Transverse colon (tissue), 4 donors: Measurements from ENCODE around the gene PRADC1. TPM values are rescaled to one million over a fixed set of nuclear protein-coding genes. Genes with fewer than 3 reads are reported as not detected.

Source experiments
- DNase-seq: peaks from one replicate; pipeline ENCODE4 v3.0.0-alpha.2; 2019
- H3K27ac ChIP-seq, 4 donors: fragments of 200-600 bp; sonication (generic); 2 replicates each; pipeline ENCODE4 v1.5.1; 2016 to 2018; ENCODE audit warnings: inconsistent platforms in 4 of 4
- H3K27me3 ChIP-seq: fragments of 200-600 bp; sonication (generic); 2 replicates; pipeline ENCODE4 v1.5.1; 2017; ENCODE audit warnings: inconsistent platforms
- H3K36me3 ChIP-seq, 4 donors: fragments of 200-600 bp; sonication (generic); 2 replicates each; pipeline ENCODE4 v1.5.1; 2017 to 2019; ENCODE audit warnings: inconsistent platforms in 4 of 4
- H3K4me1 ChIP-seq, 4 donors: fragments of 200-600 bp; sonication (generic); 2 replicates each; pipeline ENCODE4 v1.5.1; 2017 to 2020; ENCODE audit warnings: inconsistent platforms in 4 of 4
- H3K4me3 ChIP-seq, 4 donors: fragments of 200-600 bp; sonication (generic); 1 replicate in 1 of 4; 2 replicates in 3 of 4; pipeline versions ENCODE4 v1.5.1 to v1.6.1; 2017 to 2019; ENCODE audit warnings: inconsistent platforms in 4 of 4
- H3K9me3 ChIP-seq, 2 donors: fragments of 200-600 bp; sonication (generic); 2 replicates each; pipeline ENCODE4 v1.5.1; 2017 to 2019; ENCODE audit warnings: inconsistent platforms in 2 of 2
- EP300 ChIP-seq: sonication (generic); formaldehyde crosslinking; IDR thresholded peaks from one replicate; pipeline ENCODE4 v1.6.1; 2017; ENCODE audit warnings: antibody characterized with exemption, low read depth
- POLR2A ChIP-seq: fragments of 450-650 bp; IDR thresholded peaks from one replicate; pipeline ENCODE4 v1.6.1; 2016; ENCODE audit warnings: antibody characterized with exemption, mild to moderate bottlenecking, moderate library complexity
- POLR2AphosphoS5 ChIP-seq, 3 donors: sonication (generic); formaldehyde crosslinking; IDR thresholded peaks; one replicate each; pipeline ENCODE4 v1.6.1; 2016; ENCODE audit warnings: antibody characterized with exemption in 3 of 3
- WGBS, 2 donors: methylation state at CpG; one replicate each; pipeline ENCODE4 v1.1.5; 2018; ENCODE audit warnings: low coverage in 1 of 2; 5-methylcytosine and 5-hydroxymethylcytosine counted together
- in situ Hi-C, 4 donors: fragments of 200-750 bp; cut with MboI; loops; one replicate each; pipeline versions ENCODE4 v1.15.0 to v1.15.1; 2017; ENCODE audit warnings: low sequenced_read_pairs in 3 of 4, low pct_ligation_motif_present in 1 of 4, low pct_unique_long_range_greater_than_20kb in 1 of 4
- intact Hi-C: fragments of 100-400 bp; cut with DNase I; formaldehyde crosslinking; loops from one replicate; pipeline ENCODE4 v1.15.1; 2023; ENCODE audit warnings: low total_unique reads
- total RNA-seq, 4 donors: library from RNA; depleted of rRNA; stranded (reverse); fragments of >200 nt; gene quantifications; one replicate each; pipeline ENCODE4 v1.1.0, GENCODE V29; 2016
- TF ChIP-seq, protein P1 (sequence below), 5 experiments: fragments of 200-600 bp in 3 of 5; fragments of 450-650 bp in 2 of 5; sonication (generic) in 3 of 5; IDR thresholded peaks; 1 replicate in 2 of 5; 2 replicates in 3 of 5; pipeline ENCODE4 v1.5.1; 2016 to 2017; ENCODE audit warnings: antibody characterized with exemption in 5 of 5, inconsistent platforms in 3 of 5, mild to moderate bottlenecking in 2 of 5, moderate library complexity in 1 of 5

The PRADC1 gene
- total RNA-seq, 4 donors from 2014 or later: 44.3 to 77.1 (median 61.8) TPM

DNA sequence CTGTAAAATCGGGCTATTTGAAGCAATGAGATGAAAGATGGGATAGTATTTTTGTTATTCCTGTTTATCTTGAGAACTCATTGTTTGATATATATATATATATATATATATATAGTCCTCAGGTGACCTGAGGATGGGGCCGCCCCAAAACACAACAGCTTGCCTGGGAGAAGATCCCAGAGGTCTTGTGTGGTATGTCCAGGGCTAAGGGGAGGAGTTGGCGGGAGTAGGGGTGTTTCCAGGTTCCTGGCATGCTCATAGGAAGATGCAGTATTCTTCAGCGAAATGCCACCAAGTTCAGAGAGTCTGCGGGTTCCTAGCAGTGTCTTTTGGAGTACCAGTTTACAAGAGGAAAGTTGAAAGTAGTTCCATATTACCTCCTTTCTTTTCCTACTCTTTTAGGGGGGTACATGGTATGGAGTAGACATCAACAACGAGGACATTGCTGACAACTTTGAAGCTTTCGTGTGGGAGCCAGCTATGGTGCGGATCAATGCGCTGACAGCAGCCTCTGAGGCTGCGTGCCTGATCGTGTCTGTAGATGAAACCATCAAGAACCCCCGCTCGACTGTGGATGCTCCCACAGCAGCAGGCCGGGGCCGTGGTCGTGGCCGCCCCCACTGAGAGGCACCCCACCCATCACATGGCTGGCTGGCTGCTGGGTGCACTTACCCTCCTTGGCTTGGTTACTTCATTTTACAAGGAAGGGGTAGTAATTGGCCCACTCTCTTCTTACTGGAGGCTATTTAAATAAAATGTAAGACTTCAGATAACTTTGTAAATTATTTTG is 19.4 kb upstream of the PRADC1 start:
- Histone ChIP-seq H3K27me3 (no peaks in the 10 kb centered on the region), H3K4me1 (no peaks in the 10 kb centered on the region), H3K27ac (no peak overlapping the region), H3K36me3 (peaks cover 0 to 47% (median 24%) of the 10 kb centered on the region in 4 donors), H3K9me3 (no peaks in the 10 kb centered on the region), H3K4me3 (no peak overlapping the region)
- WGBS, 2 donors: 76 to 92% methylated on average over 2 to 17 of the region's 17 CpGs
- intact Hi-C loops (no loop called here), in situ Hi-C loops (no loop called here)
- no peak for DNase-seq
- TF ChIP-seq, protein P1, sequence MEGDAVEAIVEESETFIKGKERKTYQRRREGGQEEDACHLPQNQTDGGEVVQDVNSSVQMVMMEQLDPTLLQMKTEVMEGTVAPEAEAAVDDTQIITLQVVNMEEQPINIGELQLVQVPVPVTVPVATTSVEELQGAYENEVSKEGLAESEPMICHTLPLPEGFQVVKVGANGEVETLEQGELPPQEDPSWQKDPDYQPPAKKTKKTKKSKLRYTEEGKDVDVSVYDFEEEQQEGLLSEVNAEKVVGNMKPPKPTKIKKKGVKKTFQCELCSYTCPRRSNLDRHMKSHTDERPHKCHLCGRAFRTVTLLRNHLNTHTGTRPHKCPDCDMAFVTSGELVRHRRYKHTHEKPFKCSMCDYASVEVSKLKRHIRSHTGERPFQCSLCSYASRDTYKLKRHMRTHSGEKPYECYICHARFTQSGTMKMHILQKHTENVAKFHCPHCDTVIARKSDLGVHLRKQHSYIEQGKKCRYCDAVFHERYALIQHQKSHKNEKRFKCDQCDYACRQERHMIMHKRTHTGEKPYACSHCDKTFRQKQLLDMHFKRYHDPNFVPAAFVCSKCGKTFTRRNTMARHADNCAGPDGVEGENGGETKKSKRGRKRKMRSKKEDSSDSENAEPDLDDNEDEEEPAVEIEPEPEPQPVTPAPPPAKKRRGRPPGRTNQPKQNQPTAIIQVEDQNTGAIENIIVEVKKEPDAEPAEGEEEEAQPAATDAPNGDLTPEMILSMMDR (IDR thresholded peaks at IDR 0.05): no peak
- TF ChIP-seq EP300 (no peak), POLR2A (no peak), POLR2AphosphoS5 (IDR thresholded peaks at IDR 0.05) (no peak)

DNA sequence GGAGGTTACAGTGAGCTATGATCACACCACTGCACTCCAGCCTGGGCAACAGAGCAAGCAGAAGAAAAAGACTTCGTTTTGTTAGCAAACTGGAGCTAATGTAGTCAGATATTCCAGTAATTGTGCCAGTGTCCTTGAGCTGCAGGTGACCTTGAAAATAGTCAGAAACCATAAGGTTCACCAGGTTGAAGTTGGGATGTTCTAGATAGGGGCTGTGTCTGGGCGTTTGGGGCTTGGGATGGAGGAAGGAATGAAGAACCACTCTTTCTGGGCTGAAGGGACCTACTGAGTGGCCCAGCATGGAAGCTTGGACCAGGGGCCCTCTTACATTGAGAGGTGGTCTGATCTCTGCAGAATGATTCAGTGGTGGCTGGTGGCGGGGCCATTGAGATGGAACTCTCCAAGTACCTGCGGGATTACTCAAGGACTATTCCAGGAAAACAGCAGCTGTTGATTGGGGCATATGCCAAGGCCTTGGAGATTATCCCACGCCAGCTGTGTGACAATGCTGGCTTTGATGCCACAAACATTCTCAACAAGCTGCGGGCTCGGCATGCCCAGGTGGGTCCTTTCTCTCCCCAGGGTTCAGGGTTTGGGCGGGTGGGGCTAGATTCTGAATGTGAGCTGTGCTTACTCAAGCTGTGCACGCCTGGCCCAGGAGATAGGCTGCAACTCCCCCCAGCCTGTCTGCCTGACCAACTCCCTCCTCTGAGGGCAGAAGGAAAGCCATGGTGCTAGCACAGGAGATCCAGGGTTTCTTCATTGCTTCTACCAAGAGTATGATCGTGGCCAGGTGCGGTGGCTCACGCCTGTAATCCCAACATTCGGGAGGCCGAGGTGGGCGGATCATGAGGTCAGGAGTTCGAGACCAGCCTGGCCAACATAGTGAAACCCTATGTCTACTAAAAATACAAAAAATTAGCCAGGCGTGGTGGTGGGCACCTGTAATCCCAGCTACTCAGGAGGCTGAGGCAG is 18.1 kb upstream of the PRADC1 start:
- Histone ChIP-seq H3K36me3 (peaks cover 0 to 60% (median 29%) of the 10 kb centered on the region in 4 donors), H3K27ac (no peak overlapping the region), H3K9me3 (no peaks in the 10 kb centered on the region), H3K27me3 (no peaks in the 10 kb centered on the region), H3K4me3 (no peak overlapping the region), H3K4me1 (no peaks in the 10 kb centered on the region)
- TF ChIP-seq POLR2AphosphoS5 (IDR thresholded peaks at IDR 0.05): no peak
- TF ChIP-seq POLR2A: no peak
- TF ChIP-seq, protein P1 (IDR thresholded peaks at IDR 0.05): no peak
- TF ChIP-seq EP300: no peak
- no peak for DNase-seq
- in situ Hi-C loops (no loop called here), intact Hi-C loops (no loop called here)
- 94 to 100% methylated on average over 2 to 17 of the region's 17 CpGs for WGBS, 2 donors

DNA sequence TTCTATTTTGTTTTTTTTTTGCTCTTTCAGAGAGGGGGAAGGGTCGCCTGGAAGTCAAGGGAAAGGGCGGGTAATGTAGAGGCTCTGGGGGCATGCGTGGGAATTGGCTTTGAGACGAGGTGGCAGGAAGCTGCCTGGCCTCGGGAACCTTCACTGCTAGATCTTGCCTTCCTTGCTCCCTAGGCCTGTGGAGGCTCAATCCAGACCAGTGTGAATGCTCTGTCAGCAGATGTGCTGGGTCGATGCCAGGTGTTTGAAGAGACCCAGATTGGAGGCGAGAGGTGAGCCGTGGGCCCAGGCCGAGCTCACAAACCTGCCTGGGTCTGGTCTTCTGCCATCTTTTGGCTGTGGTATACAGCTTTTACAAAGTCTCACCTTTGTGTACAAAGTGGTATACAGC is 16.6 kb upstream of the PRADC1 start:
- Histone ChIP-seq H3K27ac (no peak overlapping the region), H3K9me3 (no peaks in the 10 kb centered on the region), H3K4me3 (no peak overlapping the region), H3K36me3 (peaks cover 0 to 72% (median 37%) of the 10 kb centered on the region in 4 donors), H3K27me3 (no peaks in the 10 kb centered on the region), H3K4me1 (no peaks in the 10 kb centered on the region)
- in situ Hi-C loops (loop anchor here in 1 of 4 donors (25.0 kb wide), 1 partner anchor 488 kb away; the partner anchor contains the start of gene TPRKB), intact Hi-C loops (loop anchor here (10.0 kb wide), 1 partner anchor 135 kb away; the partner anchor contains the start of gene ALMS1)
- DNase-seq: no peak
- 69 to 87% methylated on average over 5 to 9 of the region's 9 CpGs for WGBS, 2 donors
- TF ChIP-seq POLR2A (no peak), EP300 (no peak), POLR2AphosphoS5 (IDR thresholded peaks at IDR 0.05) (no peak)
- TF ChIP-seq, protein P1 (IDR thresholded peaks at IDR 0.05): no peak

DNA sequence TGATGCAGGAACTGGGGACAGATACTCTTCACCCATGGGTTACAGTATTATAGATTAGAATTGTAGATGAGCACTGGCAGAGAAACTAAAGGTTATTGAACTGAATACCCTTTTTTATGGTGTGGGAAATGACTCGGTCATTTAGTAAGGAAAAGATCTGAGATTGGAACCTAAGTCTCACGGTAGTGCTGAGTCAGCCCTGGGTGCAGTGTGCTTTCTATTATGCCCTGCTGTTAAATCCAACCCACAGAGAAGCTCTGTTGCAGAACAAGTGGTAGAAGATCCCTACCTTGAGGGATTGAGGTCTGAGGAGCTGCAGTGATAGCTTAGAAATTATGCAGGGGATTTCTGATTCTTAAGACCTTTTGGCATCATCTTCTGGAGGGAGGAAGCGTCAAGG is 13.8 kb upstream of the PRADC1 start:
- DNase-seq: no peak
- peaks cover 0 to 87% (median 45%) of the 10 kb centered on the region in 4 donors for H3K36me3 ChIP-seq
- intact Hi-C loops (loop anchor here (10.0 kb wide), 1 partner anchor 138 kb away; the partner anchor contains the start of gene ALMS1), in situ Hi-C loops (loop anchor here in 1 of 4 donors (25.0 kb wide), 1 partner anchor 490 kb away; the partner anchor contains the start of gene TPRKB)
- no peaks in the 10 kb centered on the region for H3K9me3 ChIP-seq
- no peaks in the 10 kb centered on the region for H3K4me1 ChIP-seq
- H3K4me3 ChIP-seq: no peak overlapping the region
- H3K27me3 ChIP-seq: no peaks in the 10 kb centered on the region
- TF ChIP-seq, protein P1 (IDR thresholded peaks at IDR 0.05): no peak
- TF ChIP-seq POLR2A (no peak), POLR2AphosphoS5 (IDR thresholded peaks at IDR 0.05) (no peak), EP300 (no peak)
- WGBS, 2 donors: 73 to 79% methylated on average over 3 of the region's 3 CpGs
- no peak overlapping the region for H3K27ac ChIP-seq
